WI38 (cell line): ENCODE data around the gene AP5Z1.

ENCODE experiments used
- H3K4me3 ChIP-seq: 2 replicates; pipeline ENCODE4 v1.5.1; 2011; ENCODE audit warnings: low read depth, mild to moderate bottlenecking, control low read depth, low read length
- TF ChIP-seq, protein P1 (sequence below): IDR thresholded peaks from 2 replicates; pipeline ENCODE4 v1.5.1; 2012; ENCODE audit warnings: low read depth, mild to moderate bottlenecking, control low read depth, low read length

Gene AP5Z1

DNA sequence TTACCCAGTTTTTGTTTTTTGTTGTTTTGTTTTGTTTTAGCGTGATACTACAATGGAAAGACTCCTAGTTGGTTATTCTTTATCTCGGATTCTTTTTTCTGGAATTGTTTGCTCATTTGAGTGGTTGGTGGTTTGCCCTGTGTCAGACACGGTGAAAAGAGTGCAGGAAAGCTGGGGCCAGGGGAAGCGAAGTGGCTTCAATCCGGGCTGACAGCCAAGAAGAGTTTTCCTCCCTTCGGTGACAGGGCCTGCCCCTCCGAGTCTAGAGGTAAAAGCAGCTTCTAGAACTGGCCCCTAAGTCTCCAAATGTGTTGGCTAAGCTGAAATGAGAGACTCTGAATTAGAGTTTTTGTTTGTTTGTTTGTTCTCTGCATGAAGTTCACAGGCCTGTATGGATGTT, 5.7 kb upstream of the AP5Z1 start:
- no peak overlapping the region for H3K4me3 ChIP-seq
- TF ChIP-seq, protein P1, sequence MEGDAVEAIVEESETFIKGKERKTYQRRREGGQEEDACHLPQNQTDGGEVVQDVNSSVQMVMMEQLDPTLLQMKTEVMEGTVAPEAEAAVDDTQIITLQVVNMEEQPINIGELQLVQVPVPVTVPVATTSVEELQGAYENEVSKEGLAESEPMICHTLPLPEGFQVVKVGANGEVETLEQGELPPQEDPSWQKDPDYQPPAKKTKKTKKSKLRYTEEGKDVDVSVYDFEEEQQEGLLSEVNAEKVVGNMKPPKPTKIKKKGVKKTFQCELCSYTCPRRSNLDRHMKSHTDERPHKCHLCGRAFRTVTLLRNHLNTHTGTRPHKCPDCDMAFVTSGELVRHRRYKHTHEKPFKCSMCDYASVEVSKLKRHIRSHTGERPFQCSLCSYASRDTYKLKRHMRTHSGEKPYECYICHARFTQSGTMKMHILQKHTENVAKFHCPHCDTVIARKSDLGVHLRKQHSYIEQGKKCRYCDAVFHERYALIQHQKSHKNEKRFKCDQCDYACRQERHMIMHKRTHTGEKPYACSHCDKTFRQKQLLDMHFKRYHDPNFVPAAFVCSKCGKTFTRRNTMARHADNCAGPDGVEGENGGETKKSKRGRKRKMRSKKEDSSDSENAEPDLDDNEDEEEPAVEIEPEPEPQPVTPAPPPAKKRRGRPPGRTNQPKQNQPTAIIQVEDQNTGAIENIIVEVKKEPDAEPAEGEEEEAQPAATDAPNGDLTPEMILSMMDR = no peak

DNA sequence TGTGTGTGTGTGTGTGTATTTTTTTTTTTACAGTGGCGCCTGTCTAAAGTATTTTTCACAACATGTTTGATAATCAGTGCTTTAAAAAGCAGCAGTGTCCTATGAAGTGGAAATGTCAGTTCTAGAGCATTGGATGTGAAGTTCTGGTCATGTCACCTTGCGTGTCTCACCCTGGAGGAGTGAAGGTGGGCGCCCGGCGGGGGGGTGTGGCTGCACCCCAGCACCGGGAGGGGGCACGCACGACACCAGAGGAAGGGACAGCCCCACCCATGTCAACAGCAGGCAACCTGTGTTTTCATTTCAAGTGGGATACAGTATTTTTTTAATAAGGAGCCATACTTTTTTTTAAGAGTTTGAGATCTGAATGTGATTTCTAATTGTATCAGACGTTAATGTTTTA, 4.5 kb upstream of the AP5Z1 start:
- no peak overlapping the region for H3K4me3 ChIP-seq
- TF ChIP-seq, protein P1 = no peak

DNA sequence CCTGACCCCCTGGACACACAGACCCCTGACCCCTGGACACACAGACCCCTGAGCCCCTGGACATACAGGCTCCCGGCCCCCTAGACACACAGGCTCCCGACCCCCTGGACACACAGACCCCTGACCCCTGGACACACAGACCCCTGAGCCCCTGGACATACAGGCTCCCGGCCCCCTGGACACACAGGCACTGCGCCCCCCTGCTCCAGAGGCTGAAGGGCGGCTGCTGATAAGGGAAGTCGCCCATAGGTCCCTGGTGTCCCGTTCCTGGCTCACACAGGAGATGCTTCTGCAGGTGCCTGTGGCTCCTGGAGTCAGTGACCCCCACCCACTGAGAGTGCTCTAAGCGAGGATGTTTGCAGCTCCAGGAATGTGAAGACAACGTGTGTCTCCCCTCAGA, 3.7 kb upstream of the AP5Z1 start:
- no peak overlapping the region for H3K4me3 ChIP-seq
- TF ChIP-seq, protein P1 = no peak

DNA sequence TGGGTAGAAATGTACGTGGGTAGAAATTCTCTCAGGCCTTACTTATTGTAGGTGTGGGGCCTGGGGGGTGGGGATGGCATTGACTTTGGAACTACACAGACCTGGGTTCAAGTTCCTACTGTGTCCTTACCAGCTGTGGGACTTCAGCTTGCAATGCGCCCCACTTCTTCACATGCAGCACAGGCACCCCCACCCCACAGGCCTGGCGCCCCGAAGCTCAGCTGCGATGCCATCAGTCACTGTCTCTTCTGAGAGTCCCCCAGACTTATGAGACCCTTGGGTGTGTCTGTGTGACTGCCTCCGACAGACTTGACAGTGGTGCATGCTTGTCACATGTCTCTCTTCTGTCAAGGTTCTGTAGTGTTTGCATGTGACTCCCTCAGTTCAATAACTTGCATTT, 3.1 kb upstream of the AP5Z1 start:
- TF ChIP-seq, protein P1 = no peak

DNA sequence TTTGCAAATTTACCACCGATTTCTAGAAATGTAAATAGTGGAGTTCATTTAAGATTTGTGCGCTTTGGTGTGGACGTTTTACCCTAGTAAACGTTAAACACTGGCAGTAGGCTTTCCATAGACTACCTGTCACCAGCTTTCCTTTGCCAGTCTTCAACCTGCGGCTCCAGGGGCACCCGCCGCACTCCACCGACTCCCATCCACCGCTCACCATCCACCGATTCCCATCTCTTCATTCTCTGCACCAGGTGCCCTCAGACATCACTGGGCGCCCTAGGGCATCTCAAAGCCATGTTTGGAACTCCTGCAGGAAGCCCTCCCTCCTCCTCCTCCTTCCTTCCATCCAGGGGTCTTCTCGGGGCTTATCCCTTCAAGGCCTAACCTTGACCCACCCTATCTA, 1.4 kb upstream of the AP5Z1 start:
- TF ChIP-seq, protein P1 = no peak
- H3K4me3 ChIP-seq = no peak overlapping the region

More for the DNA sequence above, 3.1 kb upstream of the AP5Z1 start:
- no peak overlapping the region for H3K4me3 ChIP-seq

DNA sequence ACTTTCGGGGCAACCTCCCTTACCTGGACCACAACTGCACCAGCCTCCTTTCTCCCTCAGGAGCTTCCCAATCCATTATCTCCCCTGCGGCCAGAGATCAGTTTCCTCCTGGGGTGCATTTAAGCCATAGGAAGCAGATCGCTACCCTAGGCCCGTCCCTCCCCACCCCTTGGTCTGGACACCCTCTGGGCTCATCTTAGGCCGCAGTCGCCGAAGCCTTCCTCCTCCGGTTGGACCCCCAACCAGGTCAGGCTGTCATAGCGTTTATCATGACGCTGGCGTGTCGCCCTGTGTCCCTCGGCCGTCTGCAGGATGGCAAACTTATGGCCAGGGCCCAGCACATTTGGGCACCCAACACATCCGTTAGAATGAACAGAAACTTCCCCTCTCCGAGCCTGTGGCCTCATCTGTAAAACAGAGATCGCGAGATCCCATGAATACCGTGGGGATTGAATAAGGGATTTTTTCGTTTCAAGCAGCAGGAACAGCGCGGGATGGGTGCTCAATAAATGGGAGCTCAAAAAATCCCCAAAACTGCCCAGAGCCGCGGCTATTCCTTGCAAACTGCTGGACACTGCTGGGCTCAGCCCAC, 669 bp upstream of the AP5Z1 start:
- TF ChIP-seq, protein P1 = no peak
- H3K4me3 ChIP-seq = peak overlapping the region; percentile 79

DNA sequence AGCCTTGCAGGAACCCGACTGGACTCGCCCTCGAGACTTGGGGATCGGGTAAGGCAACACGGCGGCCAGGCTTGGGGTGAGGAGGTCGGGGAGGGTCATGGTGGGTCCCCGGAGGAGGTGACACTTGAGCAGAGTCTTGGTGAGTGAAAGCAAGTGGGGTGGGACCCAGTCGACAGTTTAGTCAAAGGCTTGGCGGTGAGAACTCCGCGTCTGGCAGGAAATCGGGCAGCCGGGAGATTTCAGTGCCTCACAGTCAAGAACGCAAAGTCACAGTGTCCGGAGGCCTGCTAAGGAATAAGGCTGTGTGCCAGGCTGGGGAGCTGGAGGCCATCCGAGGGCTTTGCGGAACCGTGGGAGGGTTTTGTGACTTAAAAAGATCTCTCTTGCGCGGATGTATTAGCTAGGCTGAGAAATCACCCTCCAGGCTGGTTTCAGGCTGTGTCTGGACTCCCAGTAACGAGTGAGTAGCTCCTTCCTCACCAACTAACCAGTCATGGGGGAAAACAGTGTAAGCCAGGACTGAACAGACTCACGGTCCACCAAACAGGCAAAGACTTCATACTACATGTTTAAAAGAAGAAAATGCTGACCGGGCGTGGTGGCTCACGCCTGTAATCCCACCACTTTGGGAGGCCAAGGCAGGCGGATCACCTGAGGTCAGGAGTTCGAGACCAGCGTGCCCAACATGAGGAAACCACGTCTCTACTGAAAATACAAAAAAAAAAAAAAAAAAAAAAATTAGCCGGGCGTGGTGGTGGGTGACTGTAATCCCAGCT, 613 bp downstream of the AP5Z1 start:
- TF ChIP-seq, protein P1 = no peak

More for the DNA sequence above, 613 bp downstream of the AP5Z1 start:
- H3K4me3 ChIP-seq = peak overlapping the region; percentile 79
